OCI-LY7 (cell line): ENCODE results near the gene DCLK1. TPM values are rescaled to one million over a fixed set of nuclear protein-coding genes. Genes with fewer than 3 reads are reported as not detected.

Experiments used
- BruUV-seq: library from RNA; stranded (reverse); fragments of 400-500 nt; replicated peaks from 2 replicates; lab custom pipeline; 2021; lab: Mats Ljungman, UMichigan
- CTCF ChIA-PET: fragments of 300-600 bp; sonication (Branson Sonifier 250); formaldehyde crosslinking; loops from one replicate; lab custom pipeline; 2022; ENCODE audit warnings: antibody characterized with exemption; ENCODE audit not compliant: unreplicated experiment; lab: Charles Lee
- POLR2A ChIA-PET: fragments of 300-600 bp; sonication (Branson Sonifier 250); formaldehyde crosslinking; loops from one replicate; lab custom pipeline; 2022; ENCODE audit warnings: antibody characterized with exemption; lab: Charles Lee
- DNase-seq: peaks from one replicate; pipeline ENCODE4 v3.0.0-alpha.2; 2015; ENCODE audit warnings: low spot score
- H2AFZ ChIP-seq: fragments of 200-600 bp; sonication (generic), shearing (Covaris generic); 2 replicates; pipeline ENCODE4 v1.6.1; 2014; ENCODE audit warnings: mild to moderate bottlenecking, antibody characterized with exemption, low read length, moderate library complexity
- H3K27ac ChIP-seq: fragments of 200-600 bp; sonication (generic); 2 replicates; pipeline ENCODE4 v1.5.1; 2014; ENCODE audit warnings: mixed run types, low read depth, mild to moderate bottlenecking, moderate library complexity, low read length, inconsistent platforms; ENCODE audit not compliant: poor library complexity, severe bottlenecking
- H3K36me3 ChIP-seq: fragments of 200-600 bp; sonication (generic); 2 replicates; pipeline ENCODE4 v1.6.1; 2014; ENCODE audit warnings: mild to moderate bottlenecking, antibody characterized with exemption, low read length, moderate library complexity, mixed read lengths; ENCODE audit not compliant: insufficient read depth
- H3K4me1 ChIP-seq: fragments of 200-600 bp; sonication (generic); 2 replicates; pipeline ENCODE4 v1.5.1; 2014; ENCODE audit warnings: mild to moderate bottlenecking, low read length; ENCODE audit not compliant: insufficient read depth, poor library complexity, severe bottlenecking
- H3K4me2 ChIP-seq: fragments of 200-600 bp; sonication (generic); 2 replicates; pipeline ENCODE4 v1.6.1; 2014; ENCODE audit warnings: mild to moderate bottlenecking, low read length
- H3K4me3 ChIP-seq: fragments of 200-600 bp; sonication (generic); 2 replicates; pipeline ENCODE4 v1.5.1; 2014; ENCODE audit warnings: mild to moderate bottlenecking, low read depth, low read length; ENCODE audit not compliant: poor library complexity, severe bottlenecking
- H3K79me2 ChIP-seq: fragments of 200-600 bp; sonication (generic); 2 replicates; pipeline ENCODE4 v1.6.1; 2016; ENCODE audit warnings: low read depth, mild to moderate bottlenecking, low read length, moderate library complexity, mixed read lengths; ENCODE audit not compliant: insufficient read depth
- H3K9me2 ChIP-seq: fragments of 200-600 bp; sonication (generic); 2 replicates; pipeline ENCODE4 v1.6.1; 2016; ENCODE audit warnings: mild to moderate bottlenecking, low read length, mixed read lengths; ENCODE audit not compliant: insufficient read depth
- H3K9me3 ChIP-seq: fragments of 200-600 bp; sonication (generic); 2 replicates; pipeline ENCODE4 v1.6.1; 2014; ENCODE audit warnings: mild to moderate bottlenecking, mixed run types, low read length, mixed read lengths
- H4K20me1 ChIP-seq: fragments of 200-600 bp; sonication (generic); 2 replicates; pipeline ENCODE4 v1.6.1; 2014; ENCODE audit warnings: mild to moderate bottlenecking, antibody characterized with exemption, low read length, moderate library complexity, mixed read lengths; ENCODE audit not compliant: insufficient read depth
- EZH2phosphoT487 ChIP-seq: fragments of 200-600 bp; sonication (generic); IDR thresholded peaks from 2 replicates; pipeline ENCODE4 v1.6.1; 2018; ENCODE audit warnings: low read depth, borderline replicate concordance, mild to moderate bottlenecking, mixed run types, antibody characterized with exemption, low read length, moderate library complexity, mixed read lengths
- intact Hi-C: fragments of 100-400 bp; cut with micrococcal nuclease; formaldehyde crosslinking; loops from one replicate; pipeline ENCODE4 v1.10.0; 2022; ENCODE audit not compliant: unreplicated experiment
- total RNA-seq, 2 experiments: library from RNA; depleted of rRNA in 1 of 2; stranded (reverse); fragments of >200 nt in 1 of 2; shearing (Covaris generic) in 1 of 2; gene quantifications; 2 replicates each; pipeline ENCODE4 v1.2.3, GENCODE V29; 2014 to 2022
- TF ChIP-seq, protein P1 (sequence below): fragments of 200-600 bp; sonication (generic); conservative IDR thresholded peaks from 2 replicates; pipeline ENCODE4 v1.5.1; 2014; ENCODE audit warnings: mild to moderate bottlenecking, antibody characterized with exemption, low read length, moderate library complexity, mixed read lengths

The DCLK1 gene
- total RNA-seq, 2 experiments from 2014 or later, result not detected

DNA sequence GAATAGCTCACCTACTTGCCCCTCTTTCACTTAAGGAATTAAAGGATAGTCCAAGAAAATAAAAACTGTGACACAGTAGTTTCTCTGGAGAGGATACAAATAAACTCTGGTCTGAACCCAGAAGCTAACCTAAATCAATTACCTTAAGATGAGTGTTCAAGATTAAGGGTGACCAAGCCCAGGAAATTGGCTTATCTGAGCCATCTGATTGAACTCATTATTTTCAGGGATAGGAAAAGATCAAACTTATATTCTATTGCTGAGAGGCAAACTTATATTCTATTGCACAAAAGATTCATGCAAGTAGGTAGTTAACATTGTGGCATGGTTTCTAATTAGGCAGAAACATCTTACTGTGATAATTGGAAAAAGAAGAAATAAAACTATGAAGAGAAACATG is 175.1 kb downstream of the DCLK1 start:
- no peak for TF ChIP-seq EZH2phosphoT487
- TF ChIP-seq, protein P1, sequence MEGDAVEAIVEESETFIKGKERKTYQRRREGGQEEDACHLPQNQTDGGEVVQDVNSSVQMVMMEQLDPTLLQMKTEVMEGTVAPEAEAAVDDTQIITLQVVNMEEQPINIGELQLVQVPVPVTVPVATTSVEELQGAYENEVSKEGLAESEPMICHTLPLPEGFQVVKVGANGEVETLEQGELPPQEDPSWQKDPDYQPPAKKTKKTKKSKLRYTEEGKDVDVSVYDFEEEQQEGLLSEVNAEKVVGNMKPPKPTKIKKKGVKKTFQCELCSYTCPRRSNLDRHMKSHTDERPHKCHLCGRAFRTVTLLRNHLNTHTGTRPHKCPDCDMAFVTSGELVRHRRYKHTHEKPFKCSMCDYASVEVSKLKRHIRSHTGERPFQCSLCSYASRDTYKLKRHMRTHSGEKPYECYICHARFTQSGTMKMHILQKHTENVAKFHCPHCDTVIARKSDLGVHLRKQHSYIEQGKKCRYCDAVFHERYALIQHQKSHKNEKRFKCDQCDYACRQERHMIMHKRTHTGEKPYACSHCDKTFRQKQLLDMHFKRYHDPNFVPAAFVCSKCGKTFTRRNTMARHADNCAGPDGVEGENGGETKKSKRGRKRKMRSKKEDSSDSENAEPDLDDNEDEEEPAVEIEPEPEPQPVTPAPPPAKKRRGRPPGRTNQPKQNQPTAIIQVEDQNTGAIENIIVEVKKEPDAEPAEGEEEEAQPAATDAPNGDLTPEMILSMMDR, result no peak
- Histone ChIP-seq H3K9me3 (no peaks in the 10 kb centered on the region), H4K20me1 (no peaks in the 10 kb centered on the region), H3K36me3 (no peaks in the 10 kb centered on the region), H3K4me2 (no peak overlapping the region), H3K27ac (no peak overlapping the region), H3K79me2 (no peaks in the 10 kb centered on the region), H3K4me1 (peaks cover 5% of the 10 kb centered on the region), H3K4me3 (no peak overlapping the region), H3K9me2 (no peaks in the 10 kb centered on the region), H2AFZ (no peak overlapping the region)
- CTCF ChIA-PET, result no interaction called here
- POLR2A ChIA-PET, result no interaction called here
- no TSS peak for BruUV-seq
- DNase-seq, result no peak
- intact Hi-C loops, result no loop called here

DNA sequence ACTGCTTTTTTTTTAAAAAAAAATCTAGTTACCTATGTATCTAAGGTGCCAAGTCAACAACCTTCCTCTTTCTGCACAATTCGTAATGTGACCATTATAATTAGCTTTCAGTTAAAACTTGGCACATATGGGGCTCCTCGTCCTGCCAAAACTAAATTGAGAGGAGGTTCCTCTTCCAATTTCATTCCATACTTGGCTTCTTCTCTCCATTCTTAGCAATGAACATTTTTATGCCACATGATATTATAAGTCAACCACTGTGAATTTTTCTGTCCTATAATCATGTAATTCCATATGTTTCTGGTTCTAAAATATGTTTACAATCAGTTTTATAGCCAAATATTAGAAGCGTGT is 177.0 kb downstream of the DCLK1 start:
- no peak for DNase-seq
- ChIA-PET POLR2A (no interaction called here), CTCF (no interaction called here)
- intact Hi-C loops, result no loop called here
- H3K4me2 ChIP-seq, result no peak overlapping the region
- no peak for TF ChIP-seq EZH2phosphoT487
- TF ChIP-seq, protein P1, result no peak
- no peaks in the 10 kb centered on the region for H4K20me1 ChIP-seq
- H3K9me2 ChIP-seq, result no peaks in the 10 kb centered on the region
- no peaks in the 10 kb centered on the region for H3K36me3 ChIP-seq
- H3K9me3 ChIP-seq, result no peaks in the 10 kb centered on the region
- no peak overlapping the region for H3K27ac ChIP-seq
- BruUV-seq, result no TSS peak
- H3K79me2 ChIP-seq, result no peaks in the 10 kb centered on the region
- H3K4me1 ChIP-seq, result peaks cover 5% of the 10 kb centered on the region
- H2AFZ ChIP-seq, result no peak overlapping the region
- H3K4me3 ChIP-seq, result no peak overlapping the region

DNA sequence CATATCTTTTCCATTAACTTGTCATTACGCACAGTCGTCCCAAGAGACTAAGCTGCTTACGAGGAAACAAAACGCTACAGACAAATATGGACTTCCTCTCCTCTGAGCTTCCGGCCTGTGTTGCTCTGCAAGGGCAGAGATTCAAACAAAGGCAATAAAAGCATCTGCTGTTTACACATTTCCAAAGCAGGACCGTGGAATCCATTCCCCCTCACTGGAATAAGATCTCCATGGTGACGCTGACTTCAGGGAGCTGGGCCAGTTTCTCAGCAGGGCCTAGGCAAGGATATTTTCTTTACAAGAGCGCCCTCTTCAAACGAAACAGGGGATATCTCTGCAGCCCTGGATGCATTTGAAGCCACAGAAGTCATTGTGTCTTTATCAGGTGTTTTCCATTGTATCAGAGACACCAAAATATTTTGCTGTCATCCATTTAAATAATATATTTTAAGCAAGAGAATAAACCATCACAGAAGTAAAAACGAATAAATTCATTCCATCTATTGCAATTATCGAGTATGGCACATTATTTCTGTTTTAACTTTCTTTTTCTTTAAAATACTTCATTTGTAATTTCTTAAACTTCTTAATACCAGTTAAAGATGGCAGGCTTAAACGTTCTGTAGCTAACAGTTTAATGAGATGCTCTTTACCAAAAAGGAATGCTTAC is 177.5 kb downstream of the DCLK1 start:
- H3K9me3 ChIP-seq, result no peaks in the 10 kb centered on the region
- no peak overlapping the region for H2AFZ ChIP-seq
- peak; percentile 28 for DNase-seq
- H3K27ac ChIP-seq, result no peak overlapping the region
- ChIA-PET POLR2A (no interaction called here), CTCF (no interaction called here)
- no peaks in the 10 kb centered on the region for H4K20me1 ChIP-seq
- BruUV-seq, result no TSS peak
- no peak for TF ChIP-seq EZH2phosphoT487
- TF ChIP-seq, protein P1, result peak; percentile 67
- H3K36me3 ChIP-seq, result no peaks in the 10 kb centered on the region
- intact Hi-C loops, result no loop called here
- H3K9me2 ChIP-seq, result no peaks in the 10 kb centered on the region
- H3K4me3 ChIP-seq, result no peak overlapping the region
- H3K4me1 ChIP-seq, result peaks cover 5% of the 10 kb centered on the region
- H3K4me2 ChIP-seq, result peak overlapping the region; percentile 15
- H3K79me2 ChIP-seq, result no peaks in the 10 kb centered on the region
